Naive thymus-derived CD8-positive, alpha-beta T cell (primary cell): ENCODE results near the gene JPH2. TPM values are rescaled to one million over a fixed set of nuclear protein-coding genes. Genes with fewer than 3 reads are reported as not detected.
"Not testable (repeated sequence)": the region's sequence is repeated elsewhere in the genome, so short reads cannot be mapped to it uniquely, and the experiment has no call there.

Experiments used
- ATAC-seq, 2 donors: fragments of 150-1000 bp; cut with Tn5 transposase in 1 of 2; sonication (Bioruptor Pico), chemical (Tn5 transposase) in 1 of 2; 1 replicate in 1 of 2; 2 replicates in 1 of 2; pipeline ENCODE4 v1.10.0; 2021; ENCODE audit warnings: mild to moderate bottlenecking in 2 of 2, moderate library complexity in 2 of 2
- POLR2A ChIA-PET: fragments of 350-600 bp; sonication (Branson Sonifier 250); formaldehyde crosslinking; loops from one replicate; lab custom pipeline; 2021; ENCODE audit warnings: antibody characterized with exemption; lab: Charles Lee
- DNase-seq, 10 donors: peaks; one replicate each; pipeline versions ENCODE4 v3.0.0 to v3.0.0-alpha.2; 2020 to 2022
- H3K27ac Mint-ChIP-seq, 10 donors: one replicate each; pipeline ENCODE4 v1.8.0; 2020 to 2022; ENCODE audit warnings: mild to moderate bottlenecking in 10 of 10, mixed read lengths in 10 of 10, moderate library complexity in 4 of 10, inconsistent platforms in 1 of 10
- H3K27me3 Mint-ChIP-seq, 5 donors: one replicate each; pipeline ENCODE4 v1.8.0; 2021 to 2022; ENCODE audit warnings: mixed read lengths in 5 of 5
- H3K36me3 Mint-ChIP-seq, 3 donors: one replicate each; pipeline ENCODE4 v1.8.0; 2020 to 2022; ENCODE audit warnings: mixed read lengths in 3 of 3, mild to moderate bottlenecking in 2 of 3, inconsistent platforms in 1 of 3
- H3K4me1 Mint-ChIP-seq, 4 donors: one replicate each; pipeline ENCODE4 v1.8.0; 2021 to 2022; ENCODE audit warnings: mixed read lengths in 4 of 4
- H3K4me3 Mint-ChIP-seq, 10 donors: one replicate each; pipeline ENCODE4 v1.8.0; 2020 to 2022; ENCODE audit warnings: mild to moderate bottlenecking in 10 of 10, mixed read lengths in 10 of 10, moderate library complexity in 6 of 10, inconsistent platforms in 1 of 10
- H3K9me3 Mint-ChIP-seq, 9 donors: one replicate each; pipeline ENCODE4 v1.8.0; 2020 to 2022; ENCODE audit warnings: mixed read lengths in 9 of 9, mild to moderate bottlenecking in 3 of 9, inconsistent platforms in 1 of 9, moderate library complexity in 1 of 9
- polyA plus RNA-seq, 3 donors: library from polyadenylated mRNA; unstranded; fragments of 300-500 nt; fragmentation: Illumina TruSeq; gene quantifications; one replicate each; pipeline ENCODE4 v1.2.3, GENCODE V29; 2021
- total RNA-seq, 8 experiments: library from RNA in 2 of 8; stranded (reverse) in 2 of 8; gene quantifications; one replicate each; pipeline ENCODE4 v1.2.3 and lab custom pipeline; 2021 to 2026

JPH2 gene
- total and polyA plus RNA-seq, 5 experiments from 2014 or later = not detected

DNA sequence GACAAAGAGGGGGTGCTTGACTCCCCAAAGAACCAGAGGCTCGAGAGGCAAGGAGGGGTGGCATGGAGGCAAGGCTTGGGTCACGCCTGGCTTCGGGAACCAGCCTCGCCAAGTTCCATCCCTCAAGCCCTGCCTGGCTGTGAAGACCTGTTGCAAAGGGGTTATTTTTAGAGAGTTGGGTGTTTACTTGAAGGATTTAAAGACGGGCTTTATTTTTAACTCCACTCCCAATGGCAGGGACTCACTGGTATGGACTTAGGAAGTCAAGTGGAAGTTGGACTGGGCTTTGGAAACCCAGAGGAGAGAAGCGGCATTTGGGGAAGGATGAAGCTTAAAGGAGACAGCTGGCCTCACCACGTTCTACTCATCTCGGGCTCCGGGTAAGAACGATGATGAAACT lies 43.1 kb downstream of the JPH2 start:
- H3K4me3 Mint-ChIP-seq = no peak overlapping the region

DNA sequence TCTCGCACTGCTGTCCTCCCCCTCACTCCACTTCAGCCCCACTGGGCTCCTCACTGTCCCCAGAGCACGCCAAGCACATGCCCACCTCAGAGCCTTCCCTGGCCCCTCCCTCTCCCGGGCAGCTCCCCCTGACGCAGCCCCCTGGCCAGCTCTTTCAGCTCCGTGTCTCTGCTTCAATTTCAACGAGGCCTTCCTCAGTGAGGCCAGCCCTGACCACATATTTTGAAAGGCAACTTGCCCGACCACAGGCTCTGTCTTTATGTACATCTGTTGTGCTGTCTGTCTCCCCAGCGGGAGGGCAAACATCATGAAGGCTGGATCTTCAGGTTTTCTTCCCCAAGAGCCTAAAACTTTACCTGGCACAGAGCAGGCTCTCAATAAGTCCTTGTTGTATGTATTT lies 44.6 kb downstream of the JPH2 start:
- POLR2A ChIA-PET = no interaction called here
- Mint-ChIP-seq H3K36me3 (no peaks in the 10 kb centered on the region), H3K4me3 (no peak overlapping the region), H3K27me3 (peaks cover 10 to 44% (median 26%) of the 10 kb centered on the region in 5 donors), H3K9me3 (no peaks in the 10 kb centered on the region), H3K4me1 (peaks cover 0 to 3% (median 0%) of the 10 kb centered on the region in 4 donors), H3K27ac (no peak overlapping the region)
- no peak for ATAC-seq
- DNase-seq = no peak

More for the DNA sequence above, 43.1 kb downstream of the JPH2 start:
- POLR2A ChIA-PET = no interaction called here
- DNase-seq (no peak), ATAC-seq (no peak)
- Mint-ChIP-seq H3K4me1 (peaks cover 0 to 3% (median 0%) of the 10 kb centered on the region in 4 donors), H3K27me3 (peaks cover 10 to 36% (median 24%) of the 10 kb centered on the region in 5 donors), H3K36me3 (no peaks in the 10 kb centered on the region), H3K27ac (no peak overlapping the region), H3K9me3 (no peaks in the 10 kb centered on the region)

DNA sequence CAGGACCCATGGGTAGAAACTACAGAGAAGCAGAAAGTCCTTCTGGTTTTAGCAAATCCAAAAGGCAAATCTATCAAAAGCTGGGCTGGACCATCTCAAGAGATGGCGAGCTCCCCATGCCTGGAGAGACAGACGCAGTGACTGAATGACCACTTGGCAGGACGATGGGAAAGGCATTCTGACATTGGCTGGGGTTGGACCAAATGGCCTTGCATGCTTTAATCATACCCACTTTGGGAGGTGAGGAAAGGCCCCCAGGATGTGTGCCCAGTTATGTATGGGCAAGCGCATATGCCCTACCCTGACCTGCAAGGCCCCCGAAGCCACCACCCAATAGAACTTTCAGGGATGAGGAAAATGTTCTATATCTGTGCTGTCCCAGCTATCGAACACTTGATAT lies 45.1 kb downstream of the JPH2 start:
- no peak for DNase-seq
- Mint-ChIP-seq H3K9me3 (no peaks in the 10 kb centered on the region), H3K27me3 (peaks cover 10 to 44% (median 26%) of the 10 kb centered on the region in 5 donors), H3K36me3 (no peaks in the 10 kb centered on the region), H3K4me1 (peaks cover 0 to 3% (median 0%) of the 10 kb centered on the region in 4 donors), H3K4me3 (no peak overlapping the region), H3K27ac (no peak overlapping the region)
- no peak for ATAC-seq
- POLR2A ChIA-PET = no interaction called here

DNA sequence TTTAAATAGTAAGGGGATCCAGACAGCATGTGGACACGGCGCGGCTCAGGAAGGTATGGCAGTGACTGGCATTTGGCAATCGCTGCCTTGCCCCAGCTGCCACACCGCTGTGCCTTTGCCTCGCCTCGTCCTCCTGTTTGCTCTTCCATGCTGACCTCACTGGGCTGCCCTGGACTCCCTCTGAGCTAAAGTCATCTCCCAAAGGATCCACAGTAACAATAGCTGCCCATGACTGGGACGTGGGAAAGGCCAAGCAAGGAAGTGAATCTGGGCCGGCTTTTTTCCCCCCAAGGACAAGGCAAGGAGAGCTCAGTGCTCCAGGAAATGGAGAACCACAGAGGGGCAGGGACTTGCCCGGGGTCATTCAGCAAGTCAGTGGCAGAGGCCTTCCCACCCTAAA lies 48.1 kb downstream of the JPH2 start:
- no peak for ATAC-seq
- POLR2A ChIA-PET = no interaction called here
- H3K27me3 Mint-ChIP-seq = peaks cover 10 to 42% (median 26%) of the 10 kb centered on the region in 5 donors
- H3K36me3 Mint-ChIP-seq = no peaks in the 10 kb centered on the region
- peak overlapping the region in 1 of 10 donors; percentile 1 for H3K27ac Mint-ChIP-seq
- no peak for DNase-seq
- no peaks in the 10 kb centered on the region for H3K9me3 Mint-ChIP-seq
- H3K4me1 Mint-ChIP-seq = peaks cover 0 to 3% (median 0%) of the 10 kb centered on the region in 4 donors
- H3K4me3 Mint-ChIP-seq = no peak overlapping the region

DNA sequence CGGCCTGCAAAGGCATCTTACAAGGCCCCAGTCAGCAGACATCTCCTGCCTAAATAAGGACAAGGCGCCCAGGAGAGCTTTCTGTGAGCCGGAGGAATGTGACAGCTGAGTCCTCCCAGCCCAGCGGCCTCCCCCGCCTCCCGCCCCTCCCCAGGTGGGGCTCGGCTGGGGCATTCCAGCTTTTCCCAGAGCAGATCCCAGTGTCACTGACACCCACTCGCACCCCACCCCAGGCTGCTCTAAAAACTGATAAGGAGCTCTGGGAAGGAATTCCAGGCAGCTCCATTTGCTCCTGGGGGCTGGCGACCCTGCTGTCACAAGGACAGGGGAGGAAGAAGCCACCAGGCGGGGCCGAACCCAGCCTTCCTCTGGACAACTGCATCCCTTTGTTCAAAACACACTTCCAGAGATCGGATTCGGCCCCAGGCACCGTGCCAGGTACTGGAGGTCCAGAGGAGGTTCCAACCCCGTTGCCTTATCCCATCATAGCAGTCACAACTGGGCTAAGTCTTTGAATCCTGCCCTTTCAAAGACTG lies 49.7 kb downstream of the JPH2 start:
- no peak for DNase-seq
- POLR2A ChIA-PET = no interaction called here
- H3K27ac Mint-ChIP-seq = no peak overlapping the region
- peaks cover 7 to 27% (median 13%) of the 10 kb centered on the region in 5 donors for H3K27me3 Mint-ChIP-seq
- no peaks in the 10 kb centered on the region for H3K4me1 Mint-ChIP-seq
- no peaks in the 10 kb centered on the region for H3K9me3 Mint-ChIP-seq
- H3K4me3 Mint-ChIP-seq = no peak overlapping the region
- H3K36me3 Mint-ChIP-seq = no peaks in the 10 kb centered on the region
- no peak for ATAC-seq

DNA sequence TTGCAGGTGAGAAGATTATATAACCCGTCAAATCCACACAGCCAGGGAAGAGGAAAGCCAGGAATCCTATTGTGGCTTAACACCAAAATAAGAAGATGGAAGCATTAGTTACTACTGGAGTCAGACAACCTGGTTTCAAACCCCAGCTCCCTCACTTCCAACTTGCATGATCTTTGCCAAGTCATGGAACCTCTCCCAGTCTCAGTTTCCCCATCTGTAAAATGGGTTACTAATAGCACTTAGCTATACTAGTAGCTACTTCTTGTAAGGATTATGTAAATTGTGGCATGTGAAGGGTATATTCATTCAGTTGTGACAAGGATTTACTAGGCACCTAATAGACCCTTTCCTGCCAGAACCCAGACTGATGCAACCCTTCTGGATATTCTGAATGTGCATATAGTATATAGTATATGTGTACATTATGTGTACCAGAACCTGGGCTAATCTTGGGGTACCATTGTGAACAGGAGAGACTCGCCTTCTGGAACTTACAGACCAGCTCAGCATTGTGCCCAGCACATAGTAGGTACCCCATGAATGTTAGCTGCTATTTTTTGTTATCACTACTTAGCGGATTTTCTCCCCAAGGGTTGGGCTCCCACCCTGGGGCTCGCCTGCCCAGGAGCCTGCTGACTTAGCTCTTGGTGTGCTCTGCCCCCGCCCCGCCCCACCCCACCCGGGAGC lies 50.3 kb downstream of the JPH2 start:
- peaks cover 7 to 27% (median 13%) of the 10 kb centered on the region in 5 donors for H3K27me3 Mint-ChIP-seq
- H3K27ac Mint-ChIP-seq = no peak overlapping the region
- no peak for ATAC-seq
- DNase-seq = no peak
- no peaks in the 10 kb centered on the region for H3K9me3 Mint-ChIP-seq
- POLR2A ChIA-PET = no interaction called here
- H3K36me3 Mint-ChIP-seq = no peaks in the 10 kb centered on the region
- no peaks in the 10 kb centered on the region for H3K4me1 Mint-ChIP-seq
- H3K4me3 Mint-ChIP-seq = no peak overlapping the region

DNA sequence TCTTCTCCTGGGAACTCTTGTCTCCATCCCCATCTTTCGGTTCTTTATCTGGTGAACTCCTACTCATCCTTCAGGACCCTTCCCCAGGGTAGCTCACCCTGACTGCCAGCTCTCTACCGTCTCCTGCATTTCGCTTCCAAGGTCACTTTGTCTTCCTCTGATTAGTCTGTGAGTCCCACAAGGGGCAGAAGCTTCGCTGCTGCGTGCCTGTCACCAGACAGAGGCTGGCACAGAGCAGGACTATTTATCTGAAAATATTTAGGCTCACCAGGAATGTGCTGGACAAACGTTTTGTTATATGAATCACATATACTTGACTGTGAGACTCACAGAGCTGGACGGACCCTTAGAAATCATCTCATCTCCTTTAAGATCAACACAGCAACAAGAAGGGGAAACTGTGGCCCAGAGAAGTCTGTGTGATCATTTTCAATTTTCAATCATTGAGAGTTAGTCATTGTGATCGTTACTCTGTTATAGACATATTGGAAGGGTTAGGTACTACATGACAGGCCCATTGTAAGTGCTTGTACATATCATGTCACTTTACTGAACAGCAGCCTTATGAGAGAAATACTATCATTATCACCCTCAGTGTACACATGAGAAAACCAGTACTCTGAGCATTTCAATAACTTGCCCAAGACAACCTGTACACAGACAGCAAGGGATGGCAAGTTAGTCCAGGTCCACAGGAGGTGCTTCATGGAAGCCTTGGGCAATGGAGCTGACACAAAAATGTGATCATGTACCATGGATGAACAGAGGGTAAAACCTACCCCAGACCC lies 51.4 kb downstream of the JPH2 start:
- Mint-ChIP-seq H3K4me1 (no peaks in the 10 kb centered on the region), H3K36me3 (no peaks in the 10 kb centered on the region), H3K27me3 (peaks cover 4 to 20% (median 6%) of the 10 kb centered on the region in 5 donors), H3K9me3 (no peaks in the 10 kb centered on the region), H3K27ac (peak overlapping the region in 1 of 10 donors; percentile 44), H3K4me3 (no peak overlapping the region)
- ATAC-seq = peak; percentile 70 to 74
- POLR2A ChIA-PET = interaction anchor here (1.5 kb wide), 1 partner anchor 19 kb away, joined by 4 read pairs; no protein-coding TSS in a partner anchor
- DNase-seq = peak in 2 of 10 donors; percentile 23 to 33

DNA sequence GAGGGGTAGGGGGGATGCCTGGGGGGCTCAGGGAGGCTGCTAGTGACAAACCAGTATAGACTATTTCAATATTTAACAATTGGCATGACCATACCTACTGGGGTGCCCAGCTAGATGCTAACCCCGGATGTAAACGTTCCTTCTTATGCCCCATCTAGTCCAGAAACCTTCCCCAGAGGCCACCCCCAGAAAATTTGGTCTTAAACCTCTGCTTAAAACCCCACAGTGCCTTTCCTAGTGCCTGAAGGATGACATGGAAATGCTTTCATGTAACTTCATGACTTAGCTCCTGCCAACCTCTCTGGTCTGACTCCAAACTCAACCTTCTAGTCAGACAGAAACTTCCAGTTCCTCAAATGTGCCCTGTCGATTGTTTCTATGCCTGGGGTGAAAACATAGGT lies 52.0 kb downstream of the JPH2 start:
- ATAC-seq (peak; percentile 23 to 38), DNase-seq (peak in 2 of 10 donors; percentile 50 to 55)
- Mint-ChIP-seq H3K4me3 (no peak overlapping the region), H3K4me1 (no peaks in the 10 kb centered on the region), H3K27ac (peak overlapping the region in 2 of 10 donors; percentile 8 to 44), H3K36me3 (no peaks in the 10 kb centered on the region), H3K27me3 (peaks cover 2 to 17% (median 3%) of the 10 kb centered on the region in 5 donors), H3K9me3 (no peaks in the 10 kb centered on the region)
- POLR2A ChIA-PET = interaction anchor here (1.5 kb wide), 1 partner anchor 20 kb away, joined by 4 read pairs; no protein-coding TSS in a partner anchor

DNA sequence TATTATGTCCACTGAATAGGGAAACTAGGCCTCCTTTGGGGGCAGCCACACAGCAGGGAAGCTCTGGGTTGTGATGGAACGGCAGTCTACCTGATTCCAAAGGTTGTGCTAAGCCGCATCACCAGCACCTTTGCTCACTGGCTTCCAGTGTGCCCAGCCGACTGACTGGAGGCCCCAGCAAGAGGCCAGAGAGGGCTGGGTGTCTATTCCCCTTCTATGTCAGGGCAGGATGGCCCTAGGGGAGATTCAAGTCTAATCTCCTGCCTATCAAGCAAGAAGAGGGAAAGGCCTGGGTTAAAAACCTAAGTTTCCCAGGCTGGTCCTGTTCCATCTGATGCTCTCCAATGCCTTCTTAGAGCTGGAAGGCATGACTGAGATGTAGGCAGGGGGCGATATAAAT lies 53.6 kb downstream of the JPH2 start:
- DNase-seq (no peak), ATAC-seq (no peak)
- POLR2A ChIA-PET = no interaction called here
- H3K27me3 Mint-ChIP-seq = peaks cover 0 to 4% (median 3%) of the 10 kb centered on the region in 5 donors
- no peak overlapping the region for H3K4me3 Mint-ChIP-seq
- H3K27ac Mint-ChIP-seq = no peak overlapping the region
- H3K4me1 Mint-ChIP-seq = no peaks in the 10 kb centered on the region
- no peaks in the 10 kb centered on the region for H3K36me3 Mint-ChIP-seq
- no peaks in the 10 kb centered on the region for H3K9me3 Mint-ChIP-seq

DNA sequence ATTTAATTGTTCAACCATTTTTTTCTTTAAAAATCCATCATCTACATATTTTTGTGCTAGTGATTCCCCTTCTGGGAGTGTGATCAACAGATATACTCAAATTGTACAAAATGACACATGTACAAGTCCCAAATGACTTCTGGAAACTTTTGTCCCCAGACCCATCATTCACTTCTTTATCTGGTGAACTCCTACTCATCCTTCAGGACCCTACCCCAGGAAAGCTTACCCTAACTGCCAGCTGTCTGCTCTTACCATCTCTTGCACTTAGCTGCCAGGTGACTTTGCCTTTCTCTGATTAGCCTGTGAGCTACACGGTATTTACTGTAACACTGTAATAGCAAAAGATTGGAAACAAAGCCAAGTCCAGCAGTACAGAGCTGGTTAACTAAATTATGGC lies 55.3 kb downstream of the JPH2 start:
- no peaks in the 10 kb centered on the region for H3K36me3 Mint-ChIP-seq
- H3K27ac Mint-ChIP-seq = no peak overlapping the region
- DNase-seq (no peak), ATAC-seq (no peak)
- no peak overlapping the region for H3K4me3 Mint-ChIP-seq
- H3K27me3 Mint-ChIP-seq = peaks cover 0 to 4% (median 1%) of the 10 kb centered on the region in 5 donors
- no peaks in the 10 kb centered on the region for H3K9me3 Mint-ChIP-seq
- H3K4me1 Mint-ChIP-seq = no peaks in the 10 kb centered on the region
- POLR2A ChIA-PET = interaction anchor here (0.8 kb wide), 2 partner anchors 17 to 145 kb away, joined by 3 to 4 read pairs; no protein-coding TSS in a partner anchor

DNA sequence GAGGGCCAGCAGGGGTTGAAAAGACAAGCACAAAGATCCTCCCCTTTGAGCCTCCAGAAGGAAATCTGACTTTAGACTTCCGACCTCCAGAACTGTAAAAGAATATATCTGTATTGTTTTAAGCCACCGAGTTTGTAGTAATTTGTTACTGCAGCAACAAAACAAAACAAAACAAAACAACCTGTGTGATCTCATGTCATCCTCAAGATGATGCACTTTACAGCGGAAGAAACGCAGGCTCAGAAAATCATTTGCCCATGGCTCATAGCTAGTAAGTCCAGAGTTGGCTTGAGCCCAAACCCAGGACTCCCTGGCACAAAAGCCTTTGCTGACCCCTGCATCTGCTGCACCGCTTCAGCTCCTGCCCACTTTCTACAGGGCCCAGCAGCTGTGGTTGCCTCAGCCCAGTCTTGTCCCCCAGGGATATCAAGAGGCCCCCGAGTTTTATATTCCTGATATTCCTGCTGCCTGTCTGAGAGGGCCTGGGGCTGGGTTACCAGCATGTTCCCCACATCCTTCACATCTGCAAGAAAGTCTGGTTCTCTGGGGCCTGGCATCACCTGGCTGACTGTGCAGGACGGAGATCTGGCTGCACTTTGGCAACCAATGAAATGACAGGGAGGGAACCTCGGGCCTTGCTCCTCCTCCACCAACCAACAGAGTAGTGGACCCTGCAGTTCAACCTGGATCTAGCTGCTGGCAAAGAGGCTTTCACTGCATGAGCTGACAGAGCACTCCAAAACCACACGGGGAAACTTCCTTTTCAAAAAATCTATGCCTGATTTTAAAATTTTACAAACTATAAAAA lies 56.9 kb downstream of the JPH2 start:
- Mint-ChIP-seq H3K36me3 (no peaks in the 10 kb centered on the region), H3K4me3 (no peak overlapping the region), H3K27me3 (peaks cover 0 to 4% (median 0%) of the 10 kb centered on the region in 5 donors), H3K27ac (no peak overlapping the region), H3K4me1 (no peaks in the 10 kb centered on the region), H3K9me3 (no peaks in the 10 kb centered on the region)
- POLR2A ChIA-PET = no interaction called here
- DNase-seq (no peak), ATAC-seq (peak in 1 of 2 donors; percentile 24)

DNA sequence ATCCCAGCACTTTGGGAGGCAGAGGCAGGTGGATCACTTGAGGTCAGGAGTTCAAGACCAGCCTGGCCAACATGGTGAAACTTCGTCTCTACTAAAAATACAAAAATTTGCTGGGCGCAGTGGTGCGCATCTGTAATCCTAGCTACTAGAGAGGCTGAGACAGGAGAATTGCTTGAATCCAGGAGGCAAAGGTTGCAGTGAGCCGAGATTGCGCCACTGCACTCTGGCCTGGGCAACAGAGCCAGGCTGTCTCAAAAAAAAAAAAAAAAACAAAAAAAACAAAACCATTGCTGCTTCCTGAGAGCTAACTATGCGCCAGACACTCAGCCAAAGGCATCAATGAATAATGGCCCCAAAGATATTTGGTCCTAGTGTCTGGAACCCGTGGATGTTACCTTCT lies 57.7 kb downstream of the JPH2 start:
- DNase-seq, H3K9me3 Mint-ChIP-seq, H3K4me3 Mint-ChIP-seq, H3K27ac Mint-ChIP-seq, POLR2A ChIA-PET, H3K27me3 Mint-ChIP-seq, H3K36me3 Mint-ChIP-seq, ATAC-seq, H3K4me1 Mint-ChIP-seq: not testable (repeated sequence)
